PC-9 (cell line): ENCODE results near the gene RRM2.

Experiments
- EZH2 ChIP-seq: fragments of 200-600 bp; sonication (generic); IDR thresholded peaks from 2 replicates; pipeline ENCODE4 v1.8.0; 2017; ENCODE audit warnings: antibody characterized with exemption, low read depth
- TF ChIP-seq, protein P1 (sequence below): fragments of 200-600 bp; sonication (generic); conservative IDR thresholded peaks from 2 replicates; pipeline ENCODE4 v1.6.1; 2017; ENCODE audit warnings: mixed run types, antibody characterized with exemption, mild to moderate bottlenecking, moderate library complexity

DNA sequence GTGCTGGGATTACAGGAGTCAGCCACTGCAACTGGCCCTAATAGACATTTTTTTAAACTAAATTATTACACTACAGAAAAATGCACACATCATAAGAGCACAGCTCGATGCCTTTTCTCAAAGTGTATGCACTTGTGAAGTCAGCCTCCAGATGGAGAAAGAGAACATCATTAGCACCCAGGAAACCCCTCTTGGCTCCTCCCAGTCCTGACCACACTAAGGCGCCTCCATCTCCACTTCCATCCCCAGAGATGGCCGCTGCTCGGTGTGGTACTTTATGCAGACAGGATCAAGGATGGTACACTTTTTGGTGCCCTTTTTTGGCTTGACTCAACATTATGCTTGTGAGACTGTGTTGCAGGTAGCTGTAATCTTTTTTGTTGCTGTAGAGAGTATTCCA, 34.8 kb downstream of the RRM2 start:
- TF ChIP-seq, protein P1, sequence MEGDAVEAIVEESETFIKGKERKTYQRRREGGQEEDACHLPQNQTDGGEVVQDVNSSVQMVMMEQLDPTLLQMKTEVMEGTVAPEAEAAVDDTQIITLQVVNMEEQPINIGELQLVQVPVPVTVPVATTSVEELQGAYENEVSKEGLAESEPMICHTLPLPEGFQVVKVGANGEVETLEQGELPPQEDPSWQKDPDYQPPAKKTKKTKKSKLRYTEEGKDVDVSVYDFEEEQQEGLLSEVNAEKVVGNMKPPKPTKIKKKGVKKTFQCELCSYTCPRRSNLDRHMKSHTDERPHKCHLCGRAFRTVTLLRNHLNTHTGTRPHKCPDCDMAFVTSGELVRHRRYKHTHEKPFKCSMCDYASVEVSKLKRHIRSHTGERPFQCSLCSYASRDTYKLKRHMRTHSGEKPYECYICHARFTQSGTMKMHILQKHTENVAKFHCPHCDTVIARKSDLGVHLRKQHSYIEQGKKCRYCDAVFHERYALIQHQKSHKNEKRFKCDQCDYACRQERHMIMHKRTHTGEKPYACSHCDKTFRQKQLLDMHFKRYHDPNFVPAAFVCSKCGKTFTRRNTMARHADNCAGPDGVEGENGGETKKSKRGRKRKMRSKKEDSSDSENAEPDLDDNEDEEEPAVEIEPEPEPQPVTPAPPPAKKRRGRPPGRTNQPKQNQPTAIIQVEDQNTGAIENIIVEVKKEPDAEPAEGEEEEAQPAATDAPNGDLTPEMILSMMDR: no peak
- no peak for TF ChIP-seq EZH2
